Dedifferentiated amniotic fluid mesenchymal stem cell (primary cell): Measurements from ENCODE around the gene CEP250.

ENCODE experiments used
- DNase-seq: peaks from one replicate; pipeline ENCODE4 v3.0.0-alpha.2; 2016; ENCODE audit errors: extremely low spot score

Gene CEP250

DNA sequence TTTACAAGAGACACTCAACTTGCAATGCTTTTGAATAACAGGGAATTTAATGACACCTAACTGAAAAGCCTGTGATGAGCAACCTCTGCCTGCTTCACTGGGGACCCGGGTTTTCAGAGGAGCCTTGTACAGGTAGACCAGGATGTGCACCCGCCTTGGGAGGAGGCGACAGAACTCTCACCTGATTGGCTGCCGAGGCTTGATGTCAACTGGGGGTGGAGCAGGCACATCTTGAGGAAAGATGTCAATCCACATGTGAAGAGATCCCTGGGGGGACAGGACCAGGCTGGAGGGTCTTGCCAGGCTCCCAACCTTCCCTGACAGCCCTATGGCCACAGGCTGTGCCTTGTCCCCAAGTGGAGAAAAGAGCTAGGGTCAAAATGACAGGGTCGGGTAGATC, 106.3 kb downstream of the CEP250 start:
- DNase-seq, result no peak

DNA sequence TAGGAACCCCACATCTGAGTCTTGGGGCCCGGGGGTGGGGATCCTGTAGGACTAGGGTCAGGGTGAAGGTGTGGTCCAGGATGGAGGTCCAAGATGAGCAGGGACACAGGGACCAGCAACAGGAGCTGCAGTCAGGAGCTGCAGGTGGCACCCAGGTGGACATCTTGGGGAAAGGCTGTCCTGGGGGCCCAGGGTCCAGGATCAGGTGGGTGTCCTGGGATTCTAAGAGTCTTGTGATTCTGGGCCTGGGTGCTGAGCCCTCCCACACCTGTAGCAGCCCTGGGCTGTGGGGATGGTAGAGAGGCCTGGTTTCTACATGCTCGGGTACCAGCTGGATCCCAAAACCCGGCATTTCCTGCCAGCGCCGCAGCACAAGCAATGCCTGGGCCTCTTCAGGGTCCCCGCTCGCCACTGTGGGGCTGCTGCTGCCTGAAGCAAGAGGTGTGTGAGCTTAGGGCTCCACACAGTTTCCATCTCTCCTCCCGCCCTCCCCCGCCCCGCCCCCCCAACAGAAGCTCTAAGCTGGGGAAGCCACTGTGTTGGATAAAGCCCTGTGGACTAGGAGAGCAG, 107.2 kb downstream of the CEP250 start:
- DNase-seq, result no peak

DNA sequence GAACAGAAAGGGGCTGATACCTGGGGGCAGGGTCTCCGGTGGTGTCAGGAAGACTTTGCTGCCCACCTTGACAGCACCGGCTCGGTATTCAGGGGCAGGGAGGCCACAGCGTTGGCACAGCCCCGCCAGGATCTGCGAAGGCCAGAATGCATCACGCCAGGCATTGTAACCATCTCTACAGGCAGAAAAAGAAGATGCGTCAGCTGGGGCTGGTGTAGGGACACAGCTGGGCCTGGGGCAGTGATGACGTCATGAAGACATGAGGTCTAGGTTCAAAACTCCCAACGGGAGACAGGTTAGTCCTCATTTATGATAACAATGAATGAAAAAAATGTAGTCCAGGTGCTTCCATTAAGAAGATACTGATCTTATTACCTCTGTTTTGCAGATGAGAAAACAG, 108.4 kb downstream of the CEP250 start:
- no peak for DNase-seq

DNA sequence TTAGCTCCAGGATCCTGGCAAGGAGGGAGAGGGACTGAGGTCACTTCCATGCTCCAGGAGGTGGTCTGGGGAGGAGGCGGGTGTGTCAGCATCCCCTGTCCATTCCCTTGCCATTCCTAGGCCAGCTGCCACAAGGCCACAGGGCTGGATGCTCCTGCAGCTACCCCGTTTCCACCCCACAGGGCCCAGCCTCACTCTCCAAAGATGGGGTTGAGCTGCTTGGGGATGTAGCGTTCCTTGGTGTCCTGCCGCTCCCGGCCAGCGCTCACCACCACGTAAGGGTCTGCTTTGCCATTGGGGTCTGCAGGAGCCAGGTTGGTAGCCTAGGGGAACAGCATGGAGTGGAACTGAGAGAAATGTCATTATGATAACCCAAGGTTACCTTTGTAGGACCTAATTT, 109.5 kb downstream of the CEP250 start:
- DNase-seq, result no peak

DNA sequence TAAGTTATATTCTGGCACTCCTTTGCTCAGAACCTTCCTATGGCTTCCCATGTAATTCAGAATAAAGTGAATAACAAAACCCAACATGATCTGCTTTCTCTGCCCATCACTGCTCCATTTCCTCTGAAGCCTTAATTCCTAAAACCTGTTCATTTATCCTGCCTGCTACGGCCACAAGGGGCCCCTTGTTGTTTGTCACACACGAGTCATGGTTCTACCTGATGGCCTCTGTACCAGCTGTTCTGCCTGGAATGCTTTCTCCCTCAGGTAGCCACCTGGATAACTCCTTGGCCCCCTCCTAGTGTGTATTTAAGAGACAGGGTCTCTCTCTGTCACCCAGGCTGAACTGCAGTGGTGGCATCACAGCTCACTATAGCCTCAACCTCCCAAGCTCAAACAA, 113.2 kb downstream of the CEP250 start:
- DNase-seq, result no peak
